Glomerular visceral epithelial cell (primary cell): ENCODE results near the gene ATL3.
"Not testable (repeated sequence)": the region's sequence is repeated elsewhere in the genome, so short reads cannot be mapped to it uniquely, and the experiment has no call there.

Experiments
- DNase-seq: peaks from one replicate; pipeline ENCODE4 v3.0.0-alpha.2; 2016; ENCODE audit errors: extremely low spot score

Gene ATL3

GRCh38 chr11:63589000-63589399 lies 82.2 kb downstream of the ATL3 start:
- DNase-seq, result no peak

- DNase-seq, result no peak
These were observed 84.6 kb downstream of the ATL3 start for GRCh38 chr11:63586451-63587166.

GRCh38 chr11:63583357-63583677 lies 87.9 kb downstream of the ATL3 start:
- no peak for DNase-seq

- not testable (repeated sequence) for DNase-seq
These were observed 90.0 kb downstream of the ATL3 start for GRCh38 chr11:63581224-63581623.

- DNase-seq, result not testable (repeated sequence)
These were observed 92.3 kb downstream of the ATL3 start for GRCh38 chr11:63578882-63579281.

GRCh38 chr11:63574856-63575602 lies 96.1 kb downstream of the ATL3 start:
- DNase-seq, result no peak
